OCI-LY1 (cell line): ENCODE measurements around the gene OPRD1.
"Not testable (repeated sequence)": the region's sequence is repeated elsewhere in the genome, so short reads cannot be mapped to it uniquely, and the experiment has no call there.

ENCODE experiments used
- H2AFZ ChIP-seq: fragments of 200-600 bp; sonication (generic), shearing (Covaris generic); 2 replicates; pipeline ENCODE4 v1.6.0; 2014; ENCODE audit warnings: antibody characterized with exemption, mild to moderate bottlenecking, low read length
- H3F3A ChIP-seq: fragments of 200-600 bp; sonication (generic), shearing (Covaris generic); 2 replicates; pipeline ENCODE4 v1.6.0; 2014; ENCODE audit warnings: mild to moderate bottlenecking, antibody characterized with exemption, low read length, moderate library complexity; ENCODE audit not compliant: insufficient read depth
- H3K27ac ChIP-seq: fragments of 200-600 bp; sonication (generic); 2 replicates; pipeline ENCODE4 v1.5.1; 2014; ENCODE audit warnings: low read length, mixed run types, mild to moderate bottlenecking, low read depth; ENCODE audit not compliant: poor library complexity, severe bottlenecking
- H3K27me3 ChIP-seq: fragments of 200-600 bp; sonication (generic); 2 replicates; pipeline ENCODE4 v1.6.0; 2014; ENCODE audit warnings: antibody characterized with exemption, mild to moderate bottlenecking, low read length, moderate library complexity; ENCODE audit not compliant: insufficient read depth
- H3K36me3 ChIP-seq: fragments of 200-600 bp; sonication (generic); 2 replicates; pipeline ENCODE4 v1.6.1; 2014; ENCODE audit warnings: mild to moderate bottlenecking, antibody characterized with exemption, low read length, moderate library complexity, mixed read lengths; ENCODE audit not compliant: insufficient read depth
- H3K4me1 ChIP-seq: fragments of 200-600 bp; sonication (generic); 2 replicates; pipeline ENCODE4 v1.5.1; 2014; ENCODE audit warnings: mild to moderate bottlenecking, low read length, moderate library complexity; ENCODE audit not compliant: insufficient read depth, severe bottlenecking
- H3K4me2 ChIP-seq: fragments of 200-600 bp; sonication (generic), shearing (Covaris generic); 2 replicates; pipeline ENCODE4 v1.6.1; 2014; ENCODE audit warnings: low read length
- H3K4me3 ChIP-seq: fragments of 200-600 bp; sonication (generic); 2 replicates; pipeline ENCODE4 v1.5.1; 2014; ENCODE audit warnings: low read length, low read depth, mild to moderate bottlenecking, mixed read lengths; ENCODE audit not compliant: poor library complexity, severe bottlenecking
- H3K79me2 ChIP-seq: fragments of 200-600 bp; shearing (Covaris generic); 2 replicates; pipeline ENCODE4 v1.6.1; 2016; ENCODE audit warnings: mixed run types, low read length, mixed read lengths; ENCODE audit not compliant: insufficient read depth
- H3K9ac ChIP-seq: fragments of 200-600 bp; sonication (generic), shearing (Covaris generic); 2 replicates; pipeline ENCODE4 v1.6.1; 2014; ENCODE audit warnings: mild to moderate bottlenecking, low read length, mixed read lengths
- H3K9me2 ChIP-seq: fragments of 200-600 bp; sonication (generic), shearing (Covaris generic); 2 replicates; pipeline ENCODE4 v1.6.1; 2014; ENCODE audit warnings: low read depth, mild to moderate bottlenecking, low read length, mixed read lengths
- H3K9me3 ChIP-seq: fragments of 200-600 bp; shearing (Covaris generic); 2 replicates; pipeline ENCODE4 v1.6.1; 2014; ENCODE audit warnings: low read length, mixed read lengths
- H4K20me1 ChIP-seq: fragments of 200-600 bp; sonication (generic), shearing (Covaris generic); 2 replicates; pipeline ENCODE4 v1.6.0; 2016; ENCODE audit warnings: mild to moderate bottlenecking, low read length; ENCODE audit not compliant: insufficient read depth
- EZH2 ChIP-seq: fragments of 200-600 bp; sonication (generic), shearing (Covaris generic); IDR thresholded peaks from 2 replicates; pipeline ENCODE4 v1.8.0; 2017; ENCODE audit warnings: borderline replicate concordance, mixed run types, mild to moderate bottlenecking, antibody characterized with exemption, low read length, moderate library complexity, mixed read lengths
- TF ChIP-seq, protein P1 (sequence below): fragments of 200-600 bp; sonication (generic), shearing (Covaris generic); IDR thresholded peaks from 2 replicates; pipeline ENCODE4 v1.5.1; 2017; ENCODE audit warnings: mild to moderate bottlenecking, antibody characterized with exemption, low read length, moderate library complexity, mixed read lengths

Gene OPRD1

DNA sequence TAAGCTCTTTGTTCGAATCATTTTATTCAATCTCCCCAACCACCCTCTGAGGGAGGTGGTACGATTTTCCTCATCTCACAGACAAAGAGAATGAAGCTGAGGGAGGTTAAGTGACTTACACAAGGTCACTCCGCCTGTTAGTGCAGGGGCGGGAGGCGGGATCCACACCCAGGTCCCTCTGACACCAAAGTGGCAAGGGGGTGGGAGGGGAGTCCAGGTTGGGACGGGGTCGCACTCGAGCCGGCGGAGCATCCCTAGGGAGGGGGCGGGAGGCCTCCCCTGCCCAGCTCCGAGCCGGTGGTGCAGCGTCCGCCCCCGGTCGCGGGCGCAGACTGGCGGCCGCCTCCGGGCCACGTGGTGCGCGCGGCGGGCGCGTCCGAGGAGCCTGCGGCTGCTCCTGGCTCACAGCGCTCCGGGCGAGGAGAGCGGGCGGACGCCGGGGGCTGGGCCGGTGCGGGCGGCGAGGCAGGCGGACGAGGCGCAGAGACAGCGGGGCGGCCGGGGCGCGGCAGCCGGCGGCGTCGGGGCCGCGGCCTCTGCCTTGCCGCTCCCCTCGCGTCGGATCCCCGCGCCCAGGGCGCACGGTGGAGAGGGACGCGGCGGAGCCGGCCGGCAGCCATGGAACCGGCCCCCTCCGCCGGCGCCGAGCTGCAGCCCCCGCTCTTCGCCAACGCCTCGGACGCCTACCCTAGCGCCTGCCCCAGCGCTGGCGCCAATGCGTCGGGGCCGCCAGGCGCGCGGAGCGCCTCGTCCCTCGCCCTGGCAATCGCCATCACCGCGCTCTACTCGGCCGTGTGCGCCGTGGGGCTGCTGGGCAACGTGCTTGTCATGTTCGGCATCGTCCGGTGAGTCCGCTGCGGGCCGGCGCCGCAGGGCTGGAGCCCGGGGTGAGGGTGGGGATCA, at the start of gene OPRD1:
Gene OPRD1 (plus strand): TSS at position 405 of the 903 bp plus-strand sequence. CDS start 214 bp downstream, at position 619.
- Histone ChIP-seq H4K20me1 (no peaks in the 10 kb centered on the region), H3K4me2 (no peak within 1 kb of the TSS), H3K9me3 (no peaks in the 10 kb centered on the region), H3K27me3 (no peaks in the 10 kb centered on the region), H3K79me2 (no peaks in the 10 kb centered on the region), H3K9ac (no peak within 1 kb of the TSS), H3K36me3 (no peaks in the 10 kb centered on the region), H3K4me3 (no peak within 1 kb of the TSS), H3K4me1 (no peaks in the 10 kb centered on the region), H2AFZ (no peak within 1 kb of the TSS), H3F3A (no peaks in the 10 kb centered on the region), H3K9me2 (no peaks in the 10 kb centered on the region), H3K27ac (no peak within 1 kb of the TSS)
- TF ChIP-seq EZH2, result no peak
- TF ChIP-seq, protein P1, sequence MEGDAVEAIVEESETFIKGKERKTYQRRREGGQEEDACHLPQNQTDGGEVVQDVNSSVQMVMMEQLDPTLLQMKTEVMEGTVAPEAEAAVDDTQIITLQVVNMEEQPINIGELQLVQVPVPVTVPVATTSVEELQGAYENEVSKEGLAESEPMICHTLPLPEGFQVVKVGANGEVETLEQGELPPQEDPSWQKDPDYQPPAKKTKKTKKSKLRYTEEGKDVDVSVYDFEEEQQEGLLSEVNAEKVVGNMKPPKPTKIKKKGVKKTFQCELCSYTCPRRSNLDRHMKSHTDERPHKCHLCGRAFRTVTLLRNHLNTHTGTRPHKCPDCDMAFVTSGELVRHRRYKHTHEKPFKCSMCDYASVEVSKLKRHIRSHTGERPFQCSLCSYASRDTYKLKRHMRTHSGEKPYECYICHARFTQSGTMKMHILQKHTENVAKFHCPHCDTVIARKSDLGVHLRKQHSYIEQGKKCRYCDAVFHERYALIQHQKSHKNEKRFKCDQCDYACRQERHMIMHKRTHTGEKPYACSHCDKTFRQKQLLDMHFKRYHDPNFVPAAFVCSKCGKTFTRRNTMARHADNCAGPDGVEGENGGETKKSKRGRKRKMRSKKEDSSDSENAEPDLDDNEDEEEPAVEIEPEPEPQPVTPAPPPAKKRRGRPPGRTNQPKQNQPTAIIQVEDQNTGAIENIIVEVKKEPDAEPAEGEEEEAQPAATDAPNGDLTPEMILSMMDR, result no peak

DNA sequence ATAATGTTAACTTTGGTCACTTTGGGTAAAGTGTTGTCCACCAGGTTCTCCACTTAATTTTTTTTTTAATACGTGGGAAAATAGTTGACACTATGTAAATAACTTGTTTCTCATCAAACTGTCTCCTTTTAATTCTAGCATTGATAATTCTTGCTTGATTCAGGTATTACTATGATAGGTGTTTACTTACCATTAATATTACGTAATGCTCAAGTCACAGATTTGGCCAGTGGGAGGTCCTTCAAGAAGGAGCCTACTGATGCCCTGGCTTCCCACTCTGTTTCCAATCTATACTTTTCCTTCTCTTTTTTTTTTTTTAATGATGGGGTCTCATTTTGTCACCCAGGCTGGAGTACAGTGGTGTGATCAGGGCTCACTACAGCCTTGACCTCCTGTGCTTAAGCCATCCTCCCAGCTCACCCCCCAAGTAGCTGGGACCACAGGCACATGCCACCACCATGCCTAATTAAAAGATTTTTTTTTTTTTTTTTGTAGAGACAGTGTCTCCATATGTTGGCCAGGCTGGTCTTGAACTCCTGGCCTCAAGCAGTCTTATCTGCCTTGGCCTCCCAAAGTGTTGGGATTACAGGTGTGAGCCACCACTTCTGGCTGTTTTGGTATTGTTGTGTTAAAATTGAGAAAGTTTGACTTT, 45.3 kb upstream of the OPRD1 start:
- H3K9me2 ChIP-seq, result no peaks in the 10 kb centered on the region
- no peaks in the 10 kb centered on the region for H3K9me3 ChIP-seq
- H3F3A ChIP-seq, result no peaks in the 10 kb centered on the region
- peaks cover 59% of the 10 kb centered on the region for H3K36me3 ChIP-seq
- no peaks in the 10 kb centered on the region for H4K20me1 ChIP-seq
- H3K27me3 ChIP-seq, result no peaks in the 10 kb centered on the region
- TF ChIP-seq, protein P1, result no peak
- no peak for TF ChIP-seq EZH2
- no peak overlapping the region for H2AFZ ChIP-seq
- H3K9ac ChIP-seq, result no peak overlapping the region
- H3K4me3 ChIP-seq, result no peak overlapping the region
- no peak overlapping the region for H3K27ac ChIP-seq
- no peaks in the 10 kb centered on the region for H3K4me1 ChIP-seq
- H3K79me2 ChIP-seq, result peaks cover 57% of the 10 kb centered on the region
- no peak overlapping the region for H3K4me2 ChIP-seq

DNA sequence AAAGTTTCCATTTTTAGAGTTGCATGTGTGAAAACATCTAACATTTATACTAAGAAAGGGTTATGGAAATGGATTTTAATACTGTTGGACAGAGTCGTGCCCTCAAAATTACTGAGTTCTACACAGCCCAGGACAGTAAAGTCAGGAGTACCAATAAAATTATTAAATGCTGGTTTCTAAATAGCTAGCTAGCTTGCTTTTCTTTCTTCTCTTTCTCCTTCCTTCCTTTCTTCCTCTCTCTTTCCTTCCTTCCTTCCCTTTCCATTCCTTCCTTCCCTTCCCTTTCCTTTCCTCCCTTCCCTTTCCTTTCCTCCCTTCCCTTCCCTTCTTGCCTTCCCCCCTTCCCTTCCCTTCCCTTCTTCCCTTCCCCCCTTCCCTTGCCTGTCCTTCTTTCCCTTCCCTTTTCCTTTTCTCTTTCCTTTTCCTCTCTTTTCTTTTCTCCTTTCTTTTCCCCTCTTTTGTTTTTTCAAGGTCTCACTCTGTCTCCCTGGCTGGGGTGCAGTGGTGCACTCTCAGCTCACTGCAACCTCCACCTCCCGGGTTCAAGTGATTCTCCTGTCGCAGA, 41.3 kb upstream of the OPRD1 start:
- H3K79me2 ChIP-seq, result peaks cover 21% of the 10 kb centered on the region
- no peak overlapping the region for H3K4me2 ChIP-seq
- no peak overlapping the region for H3K4me3 ChIP-seq
- no peaks in the 10 kb centered on the region for H3K27me3 ChIP-seq
- no peaks in the 10 kb centered on the region for H3K4me1 ChIP-seq
- H3K9ac ChIP-seq, result no peak overlapping the region
- no peaks in the 10 kb centered on the region; the same call in 1 of the 2 replicates for H3F3A ChIP-seq
- H4K20me1 ChIP-seq, result no peaks in the 10 kb centered on the region
- H2AFZ ChIP-seq, result no peak overlapping the region
- H3K9me3 ChIP-seq, result no peaks in the 10 kb centered on the region
- TF ChIP-seq EZH2, result no peak
- TF ChIP-seq, protein P1, result no peak
- no peak overlapping the region for H3K27ac ChIP-seq
- H3K9me2 ChIP-seq, result no peaks in the 10 kb centered on the region
- peaks cover 57% of the 10 kb centered on the region for H3K36me3 ChIP-seq

DNA sequence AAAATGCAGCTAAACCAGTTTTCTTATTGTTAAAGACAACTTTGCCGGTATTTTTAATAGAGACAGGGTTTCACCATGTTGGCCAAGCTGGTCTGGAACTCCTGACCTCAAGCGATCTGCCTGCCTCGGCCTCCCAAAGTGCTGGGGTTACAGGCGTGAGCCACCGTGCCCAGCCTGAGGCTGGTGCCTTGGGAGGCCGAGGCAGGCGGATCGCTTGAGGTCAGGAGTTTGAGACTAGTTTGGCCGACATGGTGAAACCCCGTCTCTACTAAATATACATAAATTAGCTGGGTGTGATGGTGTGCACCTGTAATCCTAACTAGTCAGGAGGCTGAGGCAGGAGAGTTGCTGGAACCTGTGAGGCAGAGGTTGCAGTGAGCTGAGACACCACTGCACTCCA, 40.0 kb upstream of the OPRD1 start:
- H3K79me2 ChIP-seq, H3K9ac ChIP-seq, H3F3A ChIP-seq, H3K27ac ChIP-seq, H3K4me3 ChIP-seq, H2AFZ ChIP-seq, H3K9me3 ChIP-seq, H3K4me2 ChIP-seq, H3K27me3 ChIP-seq, H4K20me1 ChIP-seq, H3K4me1 ChIP-seq, H3K9me2 ChIP-seq: not testable (repeated sequence)
- peaks cover 44% of the 10 kb centered on the region for H3K36me3 ChIP-seq
